Activated naive CD4-positive, alpha-beta T cell treated with Interleukin-2 at 50 U/mL for 16 hours (primary cell): ENCODE results near the gene COL23A1.
"Not testable (repeated sequence)": the region's sequence is repeated elsewhere in the genome, so short reads cannot be mapped to it uniquely, and the experiment has no call there.

Source experiments
- DNase-seq: peaks from one replicate; pipeline ENCODE4 v3.0.0-alpha.2; 2020

The COL23A1 gene

DNA sequence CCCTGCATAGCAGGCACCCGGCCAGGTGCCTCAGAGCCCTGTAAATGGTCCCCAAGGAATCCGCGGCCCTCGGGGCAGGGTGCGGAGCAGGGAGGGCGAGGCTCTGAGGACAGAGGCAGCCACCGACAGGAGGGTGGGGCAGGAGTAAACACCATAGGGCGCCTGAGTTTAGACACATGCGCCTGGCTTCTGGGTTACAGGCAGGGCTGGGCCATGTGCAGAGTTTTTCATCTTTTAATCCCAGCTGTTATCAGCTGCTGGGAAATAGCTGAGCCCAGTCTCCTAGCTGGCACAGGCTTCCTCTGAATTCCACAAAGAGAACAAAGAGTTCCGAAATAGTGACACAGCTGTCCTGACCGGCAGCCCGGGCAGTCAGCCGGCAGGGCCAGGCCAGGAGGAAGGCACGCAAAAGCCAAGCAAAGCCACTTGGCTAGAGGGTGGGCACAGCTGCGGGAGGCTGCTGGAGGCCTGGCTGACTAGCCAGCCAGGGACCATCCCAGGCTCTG, 258.6 kb downstream of the COL23A1 start:
- no peak for DNase-seq

DNA sequence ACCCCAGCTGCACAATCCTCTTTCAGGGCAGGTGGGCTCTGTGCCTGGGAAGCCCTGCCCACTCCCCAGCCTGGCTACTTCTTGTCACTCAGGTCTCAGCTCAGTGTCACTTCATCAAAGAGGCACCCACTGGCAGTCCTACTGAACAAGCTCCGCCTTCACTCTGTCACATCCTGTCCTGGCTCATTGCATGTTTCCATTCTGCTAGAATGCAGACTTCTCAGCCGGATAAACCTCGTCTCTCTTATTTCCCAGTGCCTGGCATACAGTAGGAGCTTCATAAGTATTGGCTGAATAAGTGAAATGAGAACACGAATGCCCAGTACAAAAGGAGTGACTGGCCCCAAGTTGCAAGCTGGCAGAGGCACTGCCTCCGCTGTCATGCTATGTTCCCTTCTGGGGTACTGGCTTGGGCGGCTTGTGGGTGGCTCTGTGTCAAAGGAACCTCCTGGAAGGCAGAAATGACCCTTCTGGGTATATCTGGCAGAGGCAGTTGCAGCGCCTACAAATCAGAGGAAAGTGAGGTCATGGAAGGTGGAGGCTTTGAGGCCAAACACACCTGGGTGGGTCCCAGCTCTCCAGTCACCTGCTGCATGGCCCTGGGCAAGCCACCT, 259.3 kb downstream of the COL23A1 start:
- no peak for DNase-seq

DNA sequence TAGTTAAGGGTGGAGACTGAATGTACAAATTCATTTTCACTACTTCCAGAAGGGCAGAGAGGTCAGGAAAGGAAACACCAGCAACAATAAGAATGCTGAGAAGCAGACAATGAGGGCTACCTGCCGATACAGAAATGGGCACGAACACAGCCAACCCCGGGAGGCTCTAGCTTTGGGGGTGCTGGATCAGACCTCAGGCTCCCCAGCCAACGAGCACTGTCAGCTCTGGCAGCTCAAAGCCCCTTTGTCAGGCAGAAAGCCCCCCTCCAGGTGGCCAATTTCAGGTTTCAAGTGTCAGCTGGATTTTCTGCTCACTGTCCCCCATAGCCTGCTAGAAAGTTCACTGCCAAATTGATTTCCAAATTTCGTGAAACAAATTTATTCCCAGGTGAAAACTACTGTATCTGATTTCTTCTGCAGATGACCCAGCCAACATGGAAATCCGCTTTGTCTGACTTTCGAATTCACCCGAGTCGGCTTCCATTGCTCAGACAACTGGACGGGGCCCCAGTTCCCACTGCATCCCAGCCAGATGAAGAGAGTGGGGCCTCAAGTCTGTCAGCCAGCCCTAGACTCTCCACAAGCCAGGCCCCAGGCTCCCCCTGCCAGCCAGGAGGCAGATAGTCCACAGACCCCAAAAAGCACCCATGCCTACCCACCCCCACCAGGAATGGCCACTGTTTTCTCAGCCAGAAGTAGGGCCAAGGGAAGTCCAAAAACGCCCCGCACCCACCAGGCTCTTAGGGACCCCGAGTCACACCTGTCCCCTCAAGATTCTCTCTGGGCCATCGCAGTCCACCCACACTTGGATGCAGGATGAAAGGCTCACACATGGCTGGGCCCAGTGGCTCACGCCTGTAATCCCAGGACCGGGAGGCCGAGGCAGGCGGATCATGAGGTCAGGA, 261.1 kb downstream of the COL23A1 start:
- no peak for DNase-seq

DNA sequence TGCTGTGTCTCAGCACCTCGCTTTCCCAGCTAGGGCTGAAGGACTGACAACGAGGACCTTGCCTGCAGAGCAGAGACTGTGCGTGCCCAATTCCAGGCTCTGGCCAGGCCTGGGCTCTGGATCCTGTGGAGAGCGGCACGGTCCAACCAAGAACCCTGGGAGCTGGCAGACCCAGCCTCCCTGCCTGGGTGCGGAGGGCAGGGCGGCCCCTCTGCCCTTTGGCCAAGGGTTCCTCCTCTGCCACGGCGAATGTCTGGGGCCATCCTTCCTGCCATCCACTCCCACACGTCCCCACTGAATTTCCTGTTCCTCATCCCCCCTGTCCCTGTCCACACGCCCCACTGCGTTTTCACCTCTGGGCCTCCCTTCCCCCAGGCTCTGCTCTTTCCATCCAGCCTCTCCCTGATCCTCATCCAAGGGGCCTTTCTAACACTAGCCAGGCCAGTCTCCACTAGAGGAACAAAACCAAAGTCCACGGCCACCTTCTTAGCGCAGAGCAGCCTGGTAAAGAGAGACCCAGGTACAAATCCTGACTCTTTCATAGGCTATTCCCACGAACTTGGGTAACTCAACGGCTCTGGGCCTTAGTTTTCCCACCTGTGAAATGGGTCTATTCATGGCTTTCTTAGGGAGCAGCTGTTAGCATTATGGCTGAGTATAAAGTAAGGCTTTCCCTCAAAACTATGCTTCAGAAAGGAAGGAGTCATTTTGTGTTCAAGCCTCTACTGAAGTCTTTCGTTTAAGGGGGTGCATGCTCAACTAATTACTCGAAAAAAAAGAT, 262.1 kb downstream of the COL23A1 start:
- no peak for DNase-seq

DNA sequence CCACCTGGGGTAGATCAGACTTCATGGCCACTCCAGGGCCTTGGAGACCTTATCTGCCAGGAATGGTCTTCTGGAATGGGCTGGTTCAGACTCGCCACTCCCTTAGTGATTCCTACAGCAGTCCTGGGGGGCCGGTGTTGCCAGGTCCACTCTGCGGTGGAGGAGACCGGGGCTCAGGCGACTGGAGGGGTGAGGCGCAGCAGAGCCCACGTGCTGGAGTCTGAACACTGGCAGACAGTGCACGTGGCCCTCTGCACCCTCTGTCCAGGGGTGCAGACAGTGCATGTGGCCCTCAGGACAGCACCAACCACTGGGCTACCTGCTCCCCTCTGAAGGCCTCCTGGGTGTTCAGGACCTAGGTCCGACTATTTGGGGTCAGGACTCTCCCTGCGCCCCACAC, 262.7 kb downstream of the COL23A1 start:
- no peak for DNase-seq

DNA sequence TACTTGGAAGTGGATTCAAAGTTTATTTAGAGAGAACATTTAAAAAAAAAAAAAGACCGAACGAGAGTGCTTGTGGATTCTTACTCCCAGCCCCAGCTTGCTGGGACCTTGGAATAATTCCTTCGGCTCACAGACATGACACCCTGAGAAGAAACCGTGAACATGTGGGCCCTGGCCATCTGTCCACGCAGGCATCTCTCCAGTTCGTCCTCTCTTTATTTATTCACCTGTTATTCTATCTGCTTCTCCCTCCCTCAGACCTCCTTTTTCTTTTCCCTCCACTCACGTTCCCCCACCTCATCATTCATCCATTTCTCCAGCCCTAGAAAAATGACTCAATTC, 263.8 kb downstream of the COL23A1 start:
- DNase-seq, result no peak

DNA sequence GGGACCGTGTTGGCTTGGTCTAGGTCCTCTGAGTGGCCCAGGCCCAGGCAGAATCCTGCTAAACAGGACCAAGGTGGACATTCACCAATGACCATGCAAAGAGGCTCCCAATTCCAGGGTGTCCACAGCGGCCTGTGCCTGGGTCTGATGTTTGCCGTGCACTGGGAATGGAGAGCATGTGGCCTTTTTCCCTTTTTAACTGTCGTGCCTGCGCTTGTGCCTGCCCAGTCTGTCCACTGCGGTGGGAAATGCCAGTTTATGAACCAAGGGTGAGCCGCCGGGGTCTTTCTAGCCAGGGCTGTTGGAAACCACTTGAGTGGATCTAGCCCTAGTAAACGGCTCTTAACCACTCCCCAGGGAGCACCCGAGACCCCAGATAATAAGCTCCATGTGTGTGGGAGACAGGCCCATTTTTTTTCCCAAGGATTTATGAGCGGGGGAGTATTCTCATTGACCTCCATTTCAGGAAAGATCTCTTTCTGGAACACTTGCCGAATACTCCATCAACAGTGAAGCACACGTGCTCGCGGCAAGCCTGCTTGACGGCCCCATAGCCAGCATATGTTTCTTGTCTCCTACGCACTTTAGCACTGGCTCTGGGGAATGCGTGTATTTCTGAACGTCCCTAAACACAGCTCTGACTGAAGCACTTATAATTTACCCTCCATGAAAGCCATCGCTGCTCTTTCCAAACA, 264.4 kb downstream of the COL23A1 start:
- DNase-seq, result no peak

DNA sequence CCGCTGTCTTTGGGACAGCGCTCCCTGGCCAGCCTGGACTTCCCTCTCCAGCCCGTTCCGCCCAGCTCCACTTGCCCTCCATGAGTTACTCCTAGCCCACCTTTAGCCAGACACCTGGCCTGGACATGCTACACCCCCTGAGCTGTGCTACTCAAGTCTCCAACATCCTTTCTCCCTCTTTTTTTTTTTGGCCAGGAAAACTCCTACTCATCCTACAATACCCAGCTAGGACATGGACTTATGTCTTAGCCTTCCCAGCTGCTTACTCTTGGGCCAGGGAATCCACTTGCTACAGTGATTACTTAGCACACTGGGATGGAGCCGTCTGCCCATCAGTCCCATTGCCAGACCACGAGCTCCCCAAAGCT, 264.9 kb downstream of the COL23A1 start:
- no peak for DNase-seq

DNA sequence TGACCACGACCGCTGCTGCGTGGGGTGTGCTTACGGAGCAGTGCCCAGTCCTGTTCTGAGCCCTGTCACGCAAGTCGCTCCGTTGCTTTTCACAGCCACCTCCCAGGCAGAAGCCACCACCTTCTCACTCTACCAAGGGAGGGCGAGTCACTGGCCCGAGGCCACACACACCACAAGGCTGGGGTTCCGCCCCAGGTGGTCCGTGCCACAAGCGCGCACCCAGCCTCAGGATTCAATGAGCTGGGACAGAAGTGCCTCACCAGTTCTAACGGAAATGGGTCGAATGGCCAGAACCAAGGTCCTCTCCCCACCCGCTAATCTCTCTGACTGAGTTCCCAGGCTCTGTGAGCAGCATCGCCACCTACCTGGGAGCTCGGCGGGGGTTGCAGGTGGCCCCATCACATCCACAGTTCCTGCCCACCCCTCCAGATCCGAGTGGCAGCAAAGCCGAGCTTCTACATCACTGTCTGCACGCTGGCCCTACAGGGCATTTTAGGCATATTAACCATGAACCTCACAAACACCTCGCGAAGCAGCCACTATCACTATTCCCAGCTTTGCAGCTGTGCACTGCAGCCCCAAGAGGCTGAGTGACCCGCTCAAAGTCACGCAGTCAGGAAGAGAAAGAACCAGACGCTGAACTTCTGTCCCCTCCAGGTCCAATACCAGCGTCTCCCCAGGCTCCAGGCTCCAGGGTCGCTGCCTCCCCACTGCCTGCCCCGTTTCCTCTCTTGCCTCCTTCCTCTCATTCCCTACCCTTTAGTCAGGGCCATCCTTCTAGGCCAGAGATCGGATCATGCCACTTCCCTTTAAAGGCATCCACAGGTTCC, 265.5 kb downstream of the COL23A1 start:
- no peak for DNase-seq

DNA sequence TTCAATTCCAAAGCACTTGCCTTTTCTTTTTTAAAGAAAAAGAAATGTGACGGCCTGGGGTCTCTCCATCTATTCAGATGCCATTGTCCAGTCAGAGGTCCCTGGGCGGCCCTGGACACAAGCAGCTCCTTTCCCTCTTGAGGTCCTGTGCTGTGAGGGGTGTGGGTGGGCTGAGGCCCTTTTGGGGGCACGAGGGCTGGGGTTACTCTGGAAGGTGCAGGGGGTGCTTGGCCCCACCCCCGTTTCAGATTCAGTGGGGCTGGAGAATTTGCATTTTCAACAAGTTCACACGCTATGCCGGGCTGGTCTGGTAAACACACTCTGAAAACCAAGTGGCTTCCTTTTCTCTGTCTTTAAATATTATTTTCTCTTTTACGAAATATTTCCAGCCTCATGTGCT, 266.2 kb downstream of the COL23A1 start:
- no peak for DNase-seq

DNA sequence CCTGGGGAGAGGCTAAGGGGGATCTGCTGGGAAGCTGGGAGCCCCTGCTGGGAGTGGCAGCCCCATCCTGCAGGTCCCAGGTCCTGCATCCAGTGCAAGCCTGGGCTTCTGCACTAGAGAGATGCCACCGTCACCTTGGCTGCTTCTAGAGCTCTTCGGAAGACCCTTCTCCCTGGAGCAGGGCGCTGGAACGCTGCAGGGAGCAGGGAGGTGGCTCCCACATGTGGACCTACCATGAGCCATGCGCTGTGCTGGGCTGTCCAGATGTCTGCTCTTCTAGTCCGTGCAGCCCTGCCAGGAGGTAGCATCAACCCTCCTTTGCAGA, 266.7 kb downstream of the COL23A1 start:
- no peak for DNase-seq

DNA sequence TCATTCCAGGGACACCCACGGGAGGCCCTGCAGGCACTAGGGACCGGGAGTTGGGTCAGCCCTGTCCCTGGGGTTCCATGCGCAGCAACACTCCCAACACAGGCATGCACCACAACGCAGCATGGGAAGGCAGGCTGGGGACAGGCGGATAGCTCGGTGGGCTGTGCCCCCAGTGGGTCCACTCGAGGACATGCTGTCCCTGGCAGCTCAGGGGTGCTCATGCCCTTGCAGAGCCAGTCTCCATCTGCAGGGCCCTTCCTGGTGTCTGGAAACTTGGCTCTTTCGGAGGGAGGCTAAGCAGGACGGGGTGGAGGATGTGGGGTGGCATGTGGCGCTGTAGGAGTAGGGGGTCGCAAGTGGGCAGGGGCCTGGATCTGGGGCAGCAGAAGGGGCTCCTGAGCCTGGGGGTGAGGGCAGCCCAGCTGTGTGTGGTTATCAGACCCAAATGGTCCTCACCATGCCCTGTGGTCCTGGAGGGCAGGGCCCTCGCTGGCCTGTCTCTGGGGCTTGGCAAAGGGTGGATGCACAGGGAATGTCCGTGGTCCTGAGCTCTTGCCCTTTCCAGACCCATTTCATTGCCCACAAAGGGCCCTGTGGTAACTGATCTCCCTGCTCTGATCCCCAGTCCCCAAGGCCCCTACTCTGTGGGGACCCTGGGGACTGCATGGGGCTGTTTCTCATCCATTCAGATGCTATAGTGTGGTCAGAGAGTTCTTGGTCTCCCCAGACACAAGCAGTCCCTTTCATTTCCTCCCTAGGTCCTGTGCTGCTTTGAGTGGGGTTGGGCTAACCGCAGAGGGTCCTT, 267.3 kb downstream of the COL23A1 start:
- no peak for DNase-seq

DNA sequence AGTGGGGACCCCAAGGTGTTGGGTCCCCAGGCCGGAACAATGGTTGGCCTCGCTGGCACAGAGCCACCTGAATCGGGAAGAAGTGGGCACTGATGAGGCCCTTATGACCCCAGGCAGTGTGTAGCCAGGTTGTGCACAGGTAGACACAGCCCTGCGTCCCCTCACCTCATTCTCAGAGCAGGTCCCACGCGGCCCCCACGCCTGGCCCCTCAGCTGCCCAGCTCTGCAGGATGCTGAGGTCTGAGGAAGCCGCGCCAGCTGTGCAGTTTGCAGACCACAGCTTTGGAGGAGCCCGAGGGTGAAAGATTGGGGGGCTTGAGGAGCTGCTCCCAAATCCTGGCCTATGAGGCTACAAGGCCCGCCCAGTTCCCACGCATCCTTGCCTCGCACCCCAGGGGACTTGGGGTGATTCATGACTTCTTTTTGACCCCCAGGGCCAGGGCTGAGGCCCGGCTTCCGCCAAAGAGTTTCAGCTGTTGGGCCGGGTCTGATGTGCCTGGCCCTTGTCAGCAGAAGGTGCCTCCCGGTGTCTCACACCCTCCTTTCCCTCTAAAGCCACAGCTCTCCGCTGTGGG, 269.8 kb downstream of the COL23A1 start:
- DNase-seq, result no peak

DNA sequence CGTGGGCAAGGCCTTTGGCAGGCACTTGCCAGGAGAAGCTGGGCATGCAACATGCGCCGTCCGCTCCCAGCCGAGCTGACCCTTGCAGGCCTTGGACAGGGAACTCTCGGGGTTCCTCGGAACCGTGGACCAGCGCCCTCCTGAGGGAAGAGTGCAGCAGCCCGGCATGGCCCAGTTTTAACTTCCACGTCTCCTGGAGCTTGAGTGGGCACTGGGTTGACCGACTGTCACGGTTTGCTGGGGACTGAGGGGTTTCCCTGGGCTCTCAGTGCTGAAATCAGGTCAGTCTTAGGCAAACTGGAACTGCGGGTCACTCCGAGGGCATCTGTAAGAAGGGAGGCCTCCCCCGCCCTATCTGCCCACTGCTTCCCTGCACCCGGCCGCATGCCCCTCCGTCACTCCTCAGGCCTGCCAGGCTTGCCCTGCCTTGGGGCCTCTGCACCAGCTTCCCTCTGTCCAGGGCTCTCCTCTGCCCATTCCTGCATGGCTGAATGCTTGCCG, 270.6 kb downstream of the COL23A1 start:
- no peak for DNase-seq

DNA sequence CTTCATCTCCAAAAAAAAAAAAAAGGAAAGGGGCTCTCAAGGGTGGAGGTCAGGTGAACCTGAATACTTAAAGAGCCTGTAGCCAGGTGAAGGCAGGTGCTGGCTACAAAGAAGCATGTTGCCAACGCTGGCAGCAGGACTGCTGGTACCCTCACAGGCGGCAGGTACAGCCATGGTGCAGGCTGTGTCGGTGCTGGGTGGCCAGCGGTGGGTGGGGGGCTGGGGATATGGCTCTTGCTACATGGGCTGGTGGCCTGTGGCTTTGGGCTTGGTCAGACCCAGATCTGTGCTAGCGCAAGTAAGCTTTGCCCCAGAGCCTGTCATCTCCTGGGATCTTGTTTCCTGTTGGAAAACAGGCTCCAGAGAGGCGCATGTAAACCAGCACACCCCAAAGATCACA, 271.3 kb downstream of the COL23A1 start:
- DNase-seq, result no peak

DNA sequence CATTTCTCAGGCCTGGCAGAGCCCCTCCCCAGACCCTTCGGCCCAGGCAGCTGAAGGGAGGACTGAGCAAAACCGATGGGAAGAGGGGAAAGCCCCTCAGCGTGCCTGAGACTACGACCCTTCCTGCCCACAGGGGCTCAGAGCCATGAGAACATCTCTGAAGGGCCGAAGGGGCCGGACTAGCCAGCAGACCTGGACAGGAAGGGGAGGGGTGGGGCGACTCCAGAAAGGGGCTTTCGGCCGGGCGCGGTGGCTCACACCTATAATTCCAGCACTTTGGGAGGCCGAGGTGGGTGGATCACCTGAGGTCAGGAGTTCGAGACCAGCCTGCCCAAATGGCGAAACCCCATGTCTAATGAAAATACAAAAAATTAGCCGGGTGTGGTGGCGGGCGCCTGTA, 271.8 kb downstream of the COL23A1 start:
- DNase-seq, result no peak

DNA sequence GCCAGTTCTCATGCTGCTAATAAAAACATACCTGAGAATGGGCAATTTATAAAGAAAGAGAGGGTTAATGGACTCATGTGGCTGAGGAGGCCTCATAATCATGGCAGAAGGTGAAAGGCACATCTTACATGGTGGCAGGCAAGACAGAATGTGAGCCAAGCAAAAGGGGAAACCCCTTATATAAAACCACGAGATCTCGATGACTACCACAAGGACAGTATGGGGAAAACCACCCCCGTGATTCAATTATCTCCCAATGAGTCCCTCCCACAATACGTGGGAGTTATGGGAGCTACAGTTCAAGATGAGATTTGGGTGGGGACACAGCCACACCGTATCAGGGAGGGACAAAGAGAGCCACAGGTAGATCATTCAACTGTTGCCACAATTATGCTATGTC, 272.5 kb downstream of the COL23A1 start:
- not testable (repeated sequence) for DNase-seq

DNA sequence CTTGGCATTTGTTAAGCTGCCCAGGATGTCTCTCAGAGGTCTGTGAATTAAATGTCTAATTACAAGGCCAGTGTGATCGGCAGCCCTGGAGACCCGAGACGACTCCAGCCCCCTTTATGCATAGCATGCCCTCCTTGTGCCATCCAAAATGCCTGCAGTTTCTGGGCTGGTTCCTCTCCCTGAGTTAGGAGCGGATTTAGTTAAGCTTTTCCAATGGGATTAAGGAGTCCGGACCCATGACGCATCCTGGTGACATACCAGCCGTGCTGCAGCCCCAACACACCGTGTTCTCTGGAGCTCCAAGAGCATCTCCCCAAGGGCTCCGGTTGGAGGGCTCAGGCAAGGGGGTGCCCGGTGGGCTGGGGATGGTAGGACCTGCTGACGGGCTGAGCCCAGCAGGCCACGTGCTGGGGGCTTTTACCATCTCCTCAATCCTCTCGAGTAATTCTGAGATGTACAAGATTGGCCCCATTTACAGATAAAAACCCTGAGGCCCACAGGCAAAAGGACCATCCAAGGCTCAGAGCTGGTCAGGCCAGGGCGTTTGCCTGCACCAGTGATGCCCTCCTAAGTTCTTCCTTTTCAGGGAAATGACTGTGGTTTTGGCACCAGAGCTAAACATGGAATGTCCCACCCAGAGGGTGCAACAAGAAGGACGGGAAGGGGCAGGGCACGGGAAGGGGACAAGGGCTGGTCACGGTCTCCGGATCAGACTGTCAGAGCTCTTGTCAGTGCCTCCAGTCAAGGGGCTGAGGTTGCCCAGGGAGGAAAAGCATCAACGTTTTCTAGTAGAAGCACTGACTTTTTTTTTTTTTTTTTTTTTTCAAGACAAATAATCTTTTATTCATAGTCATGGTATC, 275.0 kb downstream of the COL23A1 start:
- no peak for DNase-seq

DNA sequence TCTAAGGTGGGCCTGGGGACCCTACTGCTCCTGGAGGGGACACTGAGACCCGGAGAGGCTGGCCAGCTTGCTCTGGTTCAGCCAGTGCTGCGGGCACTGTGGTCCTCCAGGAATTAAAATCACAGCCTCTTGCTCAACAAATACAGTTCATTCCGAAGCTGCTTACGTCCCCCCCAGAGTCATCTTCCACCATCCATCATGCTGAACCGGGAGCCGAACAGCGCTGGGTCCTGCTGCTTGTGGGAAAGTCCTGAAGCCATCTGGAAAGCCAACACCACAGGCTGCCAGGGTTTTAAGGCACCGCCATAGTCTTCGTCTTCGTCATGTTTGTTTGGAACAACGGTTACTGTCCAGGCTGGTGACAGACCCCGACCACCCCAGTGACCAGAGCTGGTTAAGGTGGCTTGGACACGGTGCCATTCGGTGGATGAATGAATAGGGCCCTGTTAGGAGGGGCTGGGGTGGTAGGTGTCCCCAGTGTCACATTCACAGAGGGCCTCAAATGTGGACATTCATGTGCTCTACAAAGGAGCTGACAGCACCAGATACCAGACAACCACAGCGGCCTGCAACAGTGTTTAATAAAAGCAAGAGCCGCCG, 276.0 kb downstream of the COL23A1 start:
- no peak for DNase-seq
